Gastroesophageal sphincter (tissue), 4 donors: ENCODE data around the gene SLC25A53. TPM values are rescaled to one million over a fixed set of nuclear protein-coding genes. Genes with fewer than 3 reads are reported as not detected.

ENCODE experiments used
- ATAC-seq: fragments of 150-250 bp; one replicate; pipeline ENCODE4 v1.9.1; 2016; ENCODE audit warnings: mild to moderate bottlenecking, moderate library complexity
- H3K27ac ChIP-seq, 4 donors: fragments of 200-600 bp; sonication (generic) in 3 of 4; 1 replicate in 3 of 4; 2 replicates in 1 of 4; pipeline ENCODE4 v1.5.1; 2016 to 2019
- H3K27me3 ChIP-seq: fragments of 200-600 bp; sonication (generic); one replicate; pipeline ENCODE4 v1.5.1; 2019
- H3K36me3 ChIP-seq, 2 donors: fragments of 200-600 bp; sonication (generic); one replicate each; pipeline ENCODE4 v1.5.1; 2019; ENCODE audit warnings: control low read depth in 1 of 2
- H3K4me1 ChIP-seq, 3 donors: fragments of 200-600 bp; sonication (generic); 1 replicate in 2 of 3; 2 replicates in 1 of 3; pipeline ENCODE4 v1.5.1; 2016 to 2019; ENCODE audit warnings: control low read depth in 2 of 3
- H3K4me3 ChIP-seq, 2 donors: fragments of 200-600 bp; sonication (generic); one replicate each; pipeline ENCODE4 v1.5.1; 2019; ENCODE audit warnings: mild to moderate bottlenecking in 1 of 2, moderate library complexity in 1 of 2
- H3K9me3 ChIP-seq, 3 donors: fragments of 200-600 bp; sonication (generic); one replicate each; pipeline ENCODE4 v1.5.1; 2017 to 2019; ENCODE audit warnings: control low read depth in 2 of 3
- CTCF ChIP-seq, 4 experiments: fragments of 200-600 bp in 2 of 4; fragments of 450-650 bp in 2 of 4; sonication (generic) in 1 of 4; IDR thresholded peaks; one replicate each; pipeline ENCODE4 v1.5.1; 2017 to 2019; ENCODE audit warnings: antibody characterized with exemption in 4 of 4, mild to moderate bottlenecking in 2 of 4, moderate library complexity in 2 of 4
- EP300 ChIP-seq: sonication (generic); formaldehyde crosslinking; IDR thresholded peaks from one replicate; pipeline ENCODE4 v1.6.1; 2017; ENCODE audit warnings: antibody characterized with exemption, mild to moderate bottlenecking
- POLR2A ChIP-seq, 2 donors: fragments of 450-650 bp; IDR thresholded peaks; one replicate each; pipeline ENCODE4 v1.6.1; 2017; ENCODE audit warnings: antibody characterized with exemption in 2 of 2, mild to moderate bottlenecking in 2 of 2, moderate library complexity in 1 of 2
- POLR2AphosphoS5 ChIP-seq: sonication (generic); formaldehyde crosslinking; IDR thresholded peaks from one replicate; pipeline ENCODE4 v1.6.1; 2017; ENCODE audit warnings: antibody characterized with exemption
- WGBS, 2 donors: methylation state at CpG; one replicate each; pipeline ENCODE4 v1.1.5; 2018; ENCODE audit warnings: low coverage in 1 of 2; 5-methylcytosine and 5-hydroxymethylcytosine counted together
- total RNA-seq, 4 donors: library from RNA; depleted of rRNA; stranded (reverse); fragments of >200 nt; gene quantifications; one replicate each; pipeline ENCODE4 v1.1.0, GENCODE V29; 2016

Gene SLC25A53
- total RNA-seq, 4 donors from 2014 or later: 21.9 to 53.4 (median 30.3) TPM

- no peaks in the 10 kb centered on the region for H3K27me3 ChIP-seq
- peaks cover 0 to 13% (median 0%) of the 10 kb centered on the region in 3 donors for H3K4me1 ChIP-seq
- WGBS, 2 donors: 100% methylated on average over 1 of the region's 1 CpG
- H3K4me3 ChIP-seq: no peak overlapping the region
- no peaks in the 10 kb centered on the region for H3K36me3 ChIP-seq
- no peak for TF ChIP-seq EP300
- no peak for TF ChIP-seq POLR2A (IDR thresholded peaks at IDR 0.05)
- no peak for TF ChIP-seq POLR2AphosphoS5
- TF ChIP-seq CTCF (IDR thresholded peaks at IDR 0.05): no peak
- ATAC-seq: no peak
- H3K9me3 ChIP-seq: no peaks in the 10 kb centered on the region
- no peak overlapping the region for H3K27ac ChIP-seq
Measured at GRCh38 chrX:104108955-104109354, 47.9 kb downstream of the SLC25A53 start.

- no peak for ATAC-seq
- 50 to 78% methylated on average over 5 of the region's 11 CpGs for WGBS, 2 donors
Measured at GRCh38 chrX:104105330-104106262, 51.2 kb downstream of the SLC25A53 start.

GRCh38 chrX:104104676-104105075, 52.1 kb downstream of the SLC25A53 start:
- TF ChIP-seq CTCF (IDR thresholded peaks at IDR 0.05) (no peak), POLR2AphosphoS5 (no peak), EP300 (no peak), POLR2A (IDR thresholded peaks at IDR 0.05) (no peak)
- ATAC-seq: no peak
- Histone ChIP-seq H3K27me3 (no peaks in the 10 kb centered on the region), H3K9me3 (no peaks in the 10 kb centered on the region), H3K36me3 (no peaks in the 10 kb centered on the region), H3K4me3 (no peak overlapping the region), H3K27ac (no peak overlapping the region), H3K4me1 (no peaks in the 10 kb centered on the region)
- WGBS, 2 donors: 88 to 100% methylated on average over 1 to 3 of the region's 10 CpGs

More at GRCh38 chrX:104105330-104106262, 51.2 kb downstream of the SLC25A53 start:
- TF ChIP-seq CTCF (IDR thresholded peaks at IDR 0.05) (no peak), POLR2A (IDR thresholded peaks at IDR 0.05) (no peak), POLR2AphosphoS5 (no peak), EP300 (no peak)
- no peaks in the 10 kb centered on the region for H3K4me1 ChIP-seq
- H3K27me3 ChIP-seq: no peaks in the 10 kb centered on the region
- H3K4me3 ChIP-seq: no peak overlapping the region
- H3K9me3 ChIP-seq: no peaks in the 10 kb centered on the region
- H3K27ac ChIP-seq: no peak overlapping the region
- no peaks in the 10 kb centered on the region for H3K36me3 ChIP-seq

- Histone ChIP-seq H3K9me3 (no peaks in the 10 kb centered on the region), H3K4me1 (no peaks in the 10 kb centered on the region), H3K27me3 (no peaks in the 10 kb centered on the region), H3K4me3 (no peak overlapping the region), H3K27ac (no peak overlapping the region), H3K36me3 (no peaks in the 10 kb centered on the region)
- no peak for ATAC-seq
- TF ChIP-seq CTCF (IDR thresholded peaks at IDR 0.05) (no peak), POLR2A (IDR thresholded peaks at IDR 0.05) (no peak), POLR2AphosphoS5 (no peak), EP300 (no peak)
Measured at GRCh38 chrX:104098919-104099318, 57.9 kb downstream of the SLC25A53 start.
